Transverse colon (tissue), 4 donors: ENCODE results near the gene PPFIA3.

ENCODE experiments used
- POLR2A ChIP-seq: fragments of 450-650 bp; IDR thresholded peaks from one replicate; pipeline ENCODE4 v1.6.1; 2016; ENCODE audit warnings: antibody characterized with exemption, mild to moderate bottlenecking, moderate library complexity
- POLR2AphosphoS5 ChIP-seq, 3 donors: sonication (generic); formaldehyde crosslinking; IDR thresholded peaks; one replicate each; pipeline ENCODE4 v1.6.1; 2016; ENCODE audit warnings: antibody characterized with exemption in 3 of 3
- TF ChIP-seq, protein P1 (sequence below), 5 experiments: fragments of 200-600 bp in 3 of 5; fragments of 450-650 bp in 2 of 5; sonication (generic) in 3 of 5; IDR thresholded peaks; 1 replicate in 2 of 5; 2 replicates in 3 of 5; pipeline ENCODE4 v1.5.1; 2016 to 2017; ENCODE audit warnings: antibody characterized with exemption in 5 of 5, inconsistent platforms in 3 of 5, mild to moderate bottlenecking in 2 of 5, moderate library complexity in 1 of 5

DNA sequence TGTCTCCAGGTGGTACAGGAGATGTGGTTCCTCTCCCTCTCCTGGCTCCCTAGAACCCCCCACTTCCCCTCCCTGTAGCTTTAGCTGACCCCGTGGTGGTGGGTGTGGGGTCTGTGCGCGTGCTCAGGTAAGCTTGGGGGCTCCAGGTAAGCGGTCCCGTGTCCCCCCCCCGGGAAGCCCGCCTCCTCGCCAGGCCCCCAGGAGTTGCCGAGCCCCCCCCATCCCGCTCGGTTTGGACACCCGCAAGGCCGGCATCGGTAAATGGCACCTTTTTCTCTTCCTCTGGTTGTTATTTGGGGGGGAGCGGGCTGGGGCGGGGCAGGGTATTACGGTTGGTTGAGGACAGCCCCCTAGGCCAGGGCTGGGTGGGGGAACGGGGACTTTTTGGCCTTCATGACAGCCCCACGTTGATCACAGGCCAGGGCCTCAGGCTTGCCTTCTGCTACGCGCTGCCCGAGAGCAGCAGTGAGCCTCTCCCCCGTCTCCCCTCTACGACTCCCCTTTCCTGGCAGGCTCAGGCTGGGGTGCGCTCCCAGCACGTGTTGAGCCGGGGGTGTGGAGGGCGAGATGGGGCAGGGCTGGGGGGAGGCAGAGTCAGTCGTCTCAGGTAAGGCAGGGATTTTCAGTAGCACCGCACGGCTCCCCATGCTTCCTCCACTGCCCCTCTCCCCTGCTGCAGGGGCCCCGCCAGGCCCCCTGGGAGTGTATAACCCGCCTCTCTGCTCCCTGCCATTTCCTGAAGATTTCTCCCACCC lies 15.8 kb upstream of the PPFIA3 start:
- TF ChIP-seq POLR2A = no peak
- TF ChIP-seq POLR2AphosphoS5 (IDR thresholded peaks at IDR 0.05) = no peak
- TF ChIP-seq, protein P1, sequence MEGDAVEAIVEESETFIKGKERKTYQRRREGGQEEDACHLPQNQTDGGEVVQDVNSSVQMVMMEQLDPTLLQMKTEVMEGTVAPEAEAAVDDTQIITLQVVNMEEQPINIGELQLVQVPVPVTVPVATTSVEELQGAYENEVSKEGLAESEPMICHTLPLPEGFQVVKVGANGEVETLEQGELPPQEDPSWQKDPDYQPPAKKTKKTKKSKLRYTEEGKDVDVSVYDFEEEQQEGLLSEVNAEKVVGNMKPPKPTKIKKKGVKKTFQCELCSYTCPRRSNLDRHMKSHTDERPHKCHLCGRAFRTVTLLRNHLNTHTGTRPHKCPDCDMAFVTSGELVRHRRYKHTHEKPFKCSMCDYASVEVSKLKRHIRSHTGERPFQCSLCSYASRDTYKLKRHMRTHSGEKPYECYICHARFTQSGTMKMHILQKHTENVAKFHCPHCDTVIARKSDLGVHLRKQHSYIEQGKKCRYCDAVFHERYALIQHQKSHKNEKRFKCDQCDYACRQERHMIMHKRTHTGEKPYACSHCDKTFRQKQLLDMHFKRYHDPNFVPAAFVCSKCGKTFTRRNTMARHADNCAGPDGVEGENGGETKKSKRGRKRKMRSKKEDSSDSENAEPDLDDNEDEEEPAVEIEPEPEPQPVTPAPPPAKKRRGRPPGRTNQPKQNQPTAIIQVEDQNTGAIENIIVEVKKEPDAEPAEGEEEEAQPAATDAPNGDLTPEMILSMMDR (IDR thresholded peaks at IDR 0.05) = no peak
